ENCODE data around the gene RNF123.
"Not testable (repeated sequence)": the region's sequence is repeated elsewhere in the genome, so short reads cannot be mapped to it uniquely, and the experiment has no call there.

The RNF123 gene

DNA sequence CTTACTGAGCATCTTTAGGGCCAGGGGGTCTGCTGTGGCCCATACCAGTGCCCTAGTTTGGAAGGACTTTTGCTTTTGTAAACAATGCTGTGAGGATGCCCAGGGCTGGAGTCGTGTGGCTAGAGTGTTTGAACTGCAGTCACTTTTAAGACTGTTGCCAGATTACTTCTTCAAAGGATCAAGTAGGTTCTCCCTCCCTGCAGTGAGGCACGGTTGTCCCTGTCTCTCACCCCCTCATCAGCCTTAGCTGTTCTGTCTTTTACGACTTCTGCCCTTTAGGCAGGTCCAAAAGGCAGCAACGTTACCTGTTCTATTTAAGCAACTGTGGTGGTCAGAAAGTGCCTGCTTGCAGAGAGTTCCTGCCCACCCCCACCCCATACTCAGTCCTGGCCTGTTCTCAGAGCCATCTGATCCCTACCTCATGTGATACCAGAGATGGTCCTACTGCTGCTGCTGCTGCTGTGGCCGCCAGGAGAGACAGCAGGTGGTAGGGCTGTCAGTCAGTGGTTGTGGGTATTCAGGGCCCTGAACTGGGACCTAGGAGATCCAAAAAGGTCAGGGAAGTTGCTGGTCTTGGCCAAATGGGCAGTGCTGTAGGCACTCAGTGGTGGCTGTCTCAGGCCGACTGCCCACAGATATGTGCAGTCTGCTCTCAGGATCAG, 5.2 kb downstream of the RNF123 start:
- not testable (repeated sequence) for DNase-seq (ENCODE audit: low read depth); H3K4me3 ChIP-seq (ENCODE audit: low read depth, low read length)

DNA sequence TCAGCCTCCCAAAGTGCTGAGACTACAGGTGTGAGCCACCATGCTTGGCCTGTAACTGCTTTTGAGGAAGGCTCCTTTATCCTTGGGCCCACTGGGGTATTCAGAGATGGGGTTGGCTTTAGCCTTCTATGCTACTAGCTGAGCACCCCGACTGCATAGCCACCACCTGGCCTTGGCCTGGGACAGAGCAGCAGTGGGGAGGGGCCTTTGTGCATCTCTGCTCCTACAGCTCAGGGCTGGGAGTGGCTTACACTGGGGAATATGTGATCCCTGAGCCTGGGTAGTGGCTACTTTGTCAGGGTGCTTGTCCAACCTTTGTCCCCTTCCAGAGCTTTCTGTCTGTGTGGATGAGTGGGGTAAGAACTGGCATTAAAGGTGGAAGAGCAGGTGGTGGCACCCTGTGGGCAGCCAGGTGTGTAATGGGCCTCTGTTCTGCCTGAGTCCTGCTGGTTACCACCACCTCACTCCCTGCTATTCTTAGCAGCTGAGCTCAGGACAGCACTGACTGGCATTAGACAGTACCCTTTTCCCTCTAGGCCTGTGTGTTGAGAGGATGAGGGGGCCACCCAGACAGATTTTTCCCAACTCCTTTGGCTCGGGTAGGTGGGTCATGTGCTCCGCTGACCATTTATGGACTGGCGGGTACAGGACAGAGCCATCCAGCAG, 6.1 kb downstream of the RNF123 start:
- DNase-seq (ENCODE audit: low read depth); H3K4me3 ChIP-seq (ENCODE audit: low read depth, low read length): not testable (repeated sequence)

DNA sequence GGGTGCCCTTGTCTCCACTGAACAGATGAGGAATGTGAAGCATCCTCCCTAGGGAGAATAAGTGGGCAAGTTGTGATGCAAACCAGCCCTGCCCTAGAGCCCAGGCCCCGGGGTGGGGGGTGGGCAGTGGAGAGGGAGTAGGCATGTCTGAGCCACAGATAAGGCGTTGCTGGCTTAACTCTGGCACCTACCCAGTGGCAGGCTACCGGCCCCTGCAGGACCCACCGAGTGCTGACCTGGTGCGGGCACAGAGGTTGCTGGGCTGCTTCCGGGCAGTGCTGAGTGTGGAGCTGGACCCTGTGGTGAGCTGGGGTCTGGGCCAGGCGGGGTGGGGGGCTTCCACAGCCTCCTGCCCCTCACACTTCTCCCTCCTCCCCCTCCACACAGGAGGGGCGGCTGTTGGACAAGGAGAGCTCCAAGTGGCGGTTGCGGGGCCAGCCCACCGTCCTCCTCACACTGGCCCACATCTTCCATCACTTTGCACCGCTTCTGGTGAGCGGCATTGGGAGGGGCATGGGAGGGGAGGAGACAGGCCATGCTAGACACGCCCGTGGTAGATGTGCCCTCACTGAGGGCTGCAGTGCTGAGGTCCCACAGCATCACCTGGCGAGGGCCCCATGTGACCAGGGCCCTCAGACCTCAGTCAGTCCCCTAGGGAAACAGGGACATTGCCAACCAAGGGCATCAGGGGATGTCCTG, 10.1 kb downstream of the RNF123 start:
- H3K4me3 ChIP-seq (ENCODE audit: low read depth, low read length): no peak overlapping the region
- TF ChIP-seq, protein P1, sequence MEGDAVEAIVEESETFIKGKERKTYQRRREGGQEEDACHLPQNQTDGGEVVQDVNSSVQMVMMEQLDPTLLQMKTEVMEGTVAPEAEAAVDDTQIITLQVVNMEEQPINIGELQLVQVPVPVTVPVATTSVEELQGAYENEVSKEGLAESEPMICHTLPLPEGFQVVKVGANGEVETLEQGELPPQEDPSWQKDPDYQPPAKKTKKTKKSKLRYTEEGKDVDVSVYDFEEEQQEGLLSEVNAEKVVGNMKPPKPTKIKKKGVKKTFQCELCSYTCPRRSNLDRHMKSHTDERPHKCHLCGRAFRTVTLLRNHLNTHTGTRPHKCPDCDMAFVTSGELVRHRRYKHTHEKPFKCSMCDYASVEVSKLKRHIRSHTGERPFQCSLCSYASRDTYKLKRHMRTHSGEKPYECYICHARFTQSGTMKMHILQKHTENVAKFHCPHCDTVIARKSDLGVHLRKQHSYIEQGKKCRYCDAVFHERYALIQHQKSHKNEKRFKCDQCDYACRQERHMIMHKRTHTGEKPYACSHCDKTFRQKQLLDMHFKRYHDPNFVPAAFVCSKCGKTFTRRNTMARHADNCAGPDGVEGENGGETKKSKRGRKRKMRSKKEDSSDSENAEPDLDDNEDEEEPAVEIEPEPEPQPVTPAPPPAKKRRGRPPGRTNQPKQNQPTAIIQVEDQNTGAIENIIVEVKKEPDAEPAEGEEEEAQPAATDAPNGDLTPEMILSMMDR (conservative IDR thresholded peaks at IDR 0.05; ENCODE audit: low read depth, low read length): no peak
- no peak for DNase-seq (ENCODE audit: low read depth)

DNA sequence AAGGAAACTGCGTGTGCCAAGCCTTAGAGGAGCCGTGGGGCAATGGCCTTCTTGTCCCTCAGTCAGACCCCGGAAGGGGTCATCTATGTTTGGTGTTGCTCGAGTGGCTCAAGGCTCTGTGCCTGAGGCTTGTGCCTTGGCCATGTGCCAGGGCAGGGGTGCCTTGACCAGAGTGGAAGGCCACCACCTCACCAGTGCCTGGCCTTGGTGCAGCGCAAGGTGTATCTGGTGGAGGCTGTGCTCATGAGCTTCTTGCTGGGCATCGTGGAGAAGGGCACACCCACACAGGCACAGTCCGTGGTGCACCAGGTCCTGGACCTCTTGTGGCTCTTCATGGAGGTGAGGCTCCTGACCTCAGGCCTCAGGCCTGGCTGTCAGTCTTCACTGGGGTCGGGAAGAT, 10.7 kb downstream of the RNF123 start:
- TF ChIP-seq, protein P1 (conservative IDR thresholded peaks at IDR 0.05; ENCODE audit: low read depth, low read length): no peak
- no peak overlapping the region for H3K4me3 ChIP-seq (ENCODE audit: low read depth, low read length)

DNA sequence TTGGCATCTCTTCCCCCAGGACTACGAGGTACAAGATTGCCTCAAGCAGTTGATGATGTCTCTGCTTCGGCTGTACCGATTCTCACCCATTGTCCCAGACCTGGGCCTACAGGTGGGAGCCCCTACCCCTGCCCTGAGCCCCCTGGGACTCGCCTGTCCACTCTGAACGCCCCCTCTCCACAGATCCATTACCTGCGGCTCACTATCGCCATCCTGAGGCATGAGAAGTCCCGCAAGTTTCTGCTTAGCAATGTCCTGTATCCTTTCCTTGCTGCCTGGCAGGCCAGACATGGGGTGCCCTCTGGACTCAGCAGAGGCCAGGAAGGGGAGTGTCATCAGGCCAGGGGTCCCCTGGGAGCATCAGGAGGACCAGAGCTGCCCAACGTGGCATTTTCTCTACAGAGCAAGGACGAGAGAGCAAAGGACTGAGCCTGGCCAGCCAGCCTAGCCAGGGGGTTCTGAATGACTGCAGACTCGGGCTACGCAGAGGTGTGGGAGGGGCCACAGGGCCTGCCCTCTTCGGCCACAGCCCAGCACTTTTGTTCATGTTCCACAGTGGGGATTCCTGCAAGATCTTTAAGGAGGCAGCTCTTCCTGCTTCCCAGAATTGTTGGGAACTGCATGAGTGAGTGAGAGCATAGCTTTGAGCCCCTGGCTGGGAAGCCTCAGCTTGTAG, 11.2 kb downstream of the RNF123 start:
- DNase-seq (ENCODE audit: low read depth): no peak
- TF ChIP-seq, protein P1 (conservative IDR thresholded peaks at IDR 0.05; ENCODE audit: low read depth, low read length): peak; percentile 38

More for the DNA sequence above, 10.7 kb downstream of the RNF123 start:
- DNase-seq (ENCODE audit: low read depth): no peak

DNA sequence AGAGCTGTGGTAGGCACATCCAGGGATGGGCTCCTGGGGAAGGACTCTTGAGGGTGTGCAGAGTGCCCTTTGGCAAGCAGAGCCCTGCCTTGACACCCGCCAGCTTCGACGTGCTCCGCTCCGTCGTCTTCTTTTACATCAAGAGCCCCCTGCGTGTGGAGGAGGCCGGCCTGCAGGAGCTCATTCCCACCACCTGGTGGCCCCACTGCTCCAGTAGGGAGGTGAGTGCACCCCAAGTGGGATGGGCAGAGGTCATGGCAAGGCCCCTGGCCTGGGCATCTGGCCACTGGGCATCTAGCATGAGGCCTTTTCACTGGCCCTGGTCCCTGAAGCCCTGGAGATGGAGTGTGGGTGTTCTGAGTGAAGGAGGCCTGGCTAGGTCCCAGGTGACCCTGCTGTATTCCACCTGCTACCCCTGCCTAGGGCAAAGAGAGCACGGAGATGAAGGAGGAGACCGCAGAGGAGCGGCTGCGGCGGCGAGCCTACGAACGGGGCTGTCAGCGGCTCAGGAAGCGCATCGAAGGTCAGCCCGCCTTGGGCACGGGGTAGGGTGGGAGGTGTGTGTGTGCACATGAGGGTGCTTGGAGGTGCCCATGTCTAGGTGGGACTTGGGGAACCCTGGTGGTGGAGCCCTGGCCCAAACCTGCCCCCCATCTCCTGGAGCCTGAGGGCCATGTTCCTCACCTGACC, 12.2 kb downstream of the RNF123 start:
- H3K4me3 ChIP-seq (ENCODE audit: low read depth, low read length): no peak overlapping the region
- no peak for DNase-seq (ENCODE audit: low read depth)
- TF ChIP-seq, protein P1 (conservative IDR thresholded peaks at IDR 0.05; ENCODE audit: low read depth, low read length): peak; percentile 71

More for the DNA sequence above, 11.2 kb downstream of the RNF123 start:
- H3K4me3 ChIP-seq (ENCODE audit: low read depth, low read length): no peak overlapping the region

DNA sequence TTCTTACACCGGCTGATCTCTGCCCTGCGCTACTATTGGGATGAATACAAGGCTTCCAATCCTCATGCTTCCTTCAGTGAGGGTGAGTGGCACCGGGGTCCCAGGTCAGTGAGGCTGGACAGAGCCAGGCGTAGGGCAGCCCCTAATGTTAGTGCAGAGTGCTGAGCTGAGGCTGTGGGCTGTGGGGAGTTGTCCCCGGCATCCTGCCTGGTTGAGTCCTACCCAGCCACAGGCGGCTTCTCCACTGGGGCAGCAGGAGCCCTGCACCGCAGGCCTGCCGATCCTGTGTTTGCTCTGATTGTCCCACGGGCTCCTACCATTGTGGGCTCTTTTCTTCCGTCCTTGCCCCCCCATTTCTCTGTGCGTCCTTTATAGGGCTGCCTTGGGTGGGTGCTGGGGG, 13.3 kb downstream of the RNF123 start:
- TF ChIP-seq, protein P1 (conservative IDR thresholded peaks at IDR 0.05; ENCODE audit: low read depth, low read length): no peak
- H3K4me3 ChIP-seq (ENCODE audit: low read depth, low read length): no peak overlapping the region
- no peak for DNase-seq (ENCODE audit: low read depth)
